Fibroblast of skin of left biceps (primary cell): ENCODE results near the gene RORC.

Experiments
- DNase-seq, 2 experiments: peaks; one replicate each; pipeline ENCODE4 v3.0.0-alpha.2; 2013; ENCODE audit warnings: low read depth in 2 of 2

RORC gene

DNA sequence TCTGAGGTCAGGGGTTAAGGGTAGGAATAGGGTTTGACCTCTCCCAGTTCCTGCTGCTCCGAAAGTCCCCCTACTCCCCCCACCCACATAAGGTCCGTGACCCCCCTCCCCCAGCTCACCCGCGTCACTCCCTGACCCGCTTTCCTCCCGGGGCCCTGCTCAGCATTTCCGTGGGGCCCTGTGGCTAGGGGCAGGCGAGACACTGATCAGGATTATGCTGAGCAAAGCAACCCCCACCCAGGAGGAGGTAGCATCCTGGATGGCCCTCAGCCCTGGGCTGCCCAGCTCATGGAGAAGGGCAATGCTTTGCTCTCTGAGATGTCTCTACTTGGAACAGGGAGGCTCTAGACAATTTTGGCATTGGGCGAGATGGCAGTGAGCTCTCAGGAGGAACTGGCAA is 3.7 kb downstream of the RORC start:
- DNase-seq = no peak

DNA sequence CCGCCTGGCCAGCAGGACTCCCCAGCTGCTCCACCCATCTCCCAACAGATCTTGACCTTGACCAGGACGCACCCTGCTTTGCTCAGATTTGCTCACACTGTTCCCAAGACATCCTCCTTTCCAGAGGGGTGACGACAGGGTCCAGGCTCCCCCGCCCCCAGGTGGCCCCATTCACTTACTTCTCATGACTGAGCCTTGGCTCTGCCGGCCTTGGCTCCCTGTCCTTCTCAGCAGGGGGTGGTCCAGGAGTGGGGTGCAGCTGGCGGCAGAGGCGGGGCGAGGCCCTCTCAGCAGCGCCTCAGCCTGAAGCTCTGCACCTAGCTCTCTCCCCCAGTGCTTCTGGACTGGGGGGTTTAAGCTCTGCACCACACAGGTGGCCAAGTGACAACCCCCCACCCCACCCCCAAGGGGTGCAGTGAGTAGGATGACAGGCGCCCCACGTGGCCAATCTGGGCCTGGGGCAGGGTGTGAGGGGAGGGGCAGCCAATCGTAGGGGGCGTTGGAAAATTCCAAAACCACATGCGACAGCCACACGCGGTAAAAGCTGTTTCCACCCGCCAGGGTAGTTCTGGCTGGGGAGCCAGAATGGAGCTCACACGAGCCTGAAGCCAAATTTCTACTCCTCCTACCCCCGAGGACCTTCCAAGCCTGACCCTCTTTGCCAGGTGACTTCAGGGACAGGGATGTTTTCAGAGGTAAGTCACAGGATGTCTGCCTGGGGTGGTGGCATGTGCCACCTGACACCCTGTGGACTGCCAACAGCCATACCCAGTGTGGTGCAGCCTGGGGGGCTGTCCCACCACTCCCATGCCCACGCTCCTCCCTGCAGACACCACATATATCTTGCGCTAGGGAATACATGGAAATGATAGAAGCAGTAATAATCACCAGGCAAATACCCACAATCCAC is 5.6 kb downstream of the RORC start:
- no peak for DNase-seq

DNA sequence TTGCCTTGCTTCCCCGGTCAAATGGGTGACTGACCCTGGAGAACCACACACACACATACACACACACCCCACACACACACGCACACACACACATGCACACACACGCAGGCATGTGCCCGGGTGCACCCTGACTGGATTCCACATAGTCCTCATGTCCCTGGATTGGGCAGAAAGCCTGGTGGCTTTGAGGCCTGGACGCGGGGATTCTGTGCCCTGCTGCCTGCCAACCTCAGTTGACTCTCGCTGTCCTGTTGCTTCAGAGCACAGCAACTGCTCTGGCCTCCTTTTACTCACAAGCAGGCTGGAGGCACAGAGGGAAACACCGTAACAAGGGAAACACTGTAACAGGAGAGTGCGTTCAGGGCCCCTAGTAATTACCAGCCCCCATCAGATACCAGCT is 6.4 kb downstream of the RORC start:
- no peak for DNase-seq

DNA sequence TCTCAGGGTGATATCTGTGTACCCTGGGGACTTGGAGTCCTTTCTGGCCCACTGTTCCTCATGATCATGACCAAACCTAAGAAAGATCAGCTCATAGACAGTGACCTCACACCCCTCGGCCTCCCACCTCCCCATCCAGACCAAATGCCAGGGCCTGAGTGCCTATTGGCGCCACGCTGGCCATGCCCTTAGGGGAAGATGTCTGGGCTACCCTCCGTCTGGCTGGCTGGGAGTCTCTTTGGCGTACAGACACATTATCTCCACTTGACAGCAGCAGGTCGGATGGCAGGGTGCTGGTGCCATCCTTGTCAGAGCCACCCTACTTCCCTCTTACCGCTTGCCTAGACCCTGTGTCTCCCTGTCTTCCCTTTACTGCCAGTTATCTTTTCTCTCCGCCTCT is 8.4 kb downstream of the RORC start:
- DNase-seq = no peak

DNA sequence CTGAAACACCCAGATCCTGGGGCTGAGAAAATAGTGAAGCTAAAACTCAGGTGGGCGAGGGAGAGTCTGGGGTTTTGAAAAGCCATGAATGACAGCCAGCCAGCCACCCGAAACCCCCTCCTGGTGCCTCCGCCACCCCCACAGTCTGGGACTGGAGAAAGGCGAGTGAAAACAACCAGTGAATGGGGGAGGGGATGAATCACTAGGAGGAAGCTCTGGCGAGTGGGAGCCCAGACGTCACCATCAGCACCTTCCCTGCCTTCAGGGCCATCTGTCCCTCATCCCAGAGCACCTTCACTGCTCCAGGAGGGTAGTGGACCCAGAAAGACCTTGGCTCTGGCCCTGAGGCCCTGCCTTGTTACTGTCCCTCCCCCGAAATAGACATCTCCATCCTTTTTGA is 9.2 kb downstream of the RORC start:
- no peak for DNase-seq

DNA sequence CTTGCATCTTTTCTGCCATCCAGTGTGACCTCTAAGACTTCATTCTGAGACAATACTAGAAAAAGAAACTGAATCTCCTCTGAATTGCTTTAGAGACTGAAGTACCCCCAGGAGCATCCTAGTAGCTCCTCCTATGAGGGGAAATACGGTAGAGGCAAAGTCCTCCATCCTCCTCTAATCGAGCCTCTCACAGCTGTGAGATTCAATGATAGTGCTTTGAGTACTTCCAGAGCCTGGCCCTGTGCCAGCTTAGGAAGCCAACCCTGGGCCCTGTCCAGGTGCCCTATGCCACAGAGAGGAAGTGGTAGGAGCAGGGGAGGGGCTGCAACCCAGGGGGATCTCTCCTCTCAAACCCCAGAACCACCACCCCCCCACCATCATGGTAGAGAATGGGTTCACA is 10.7 kb downstream of the RORC start:
- no peak for DNase-seq

DNA sequence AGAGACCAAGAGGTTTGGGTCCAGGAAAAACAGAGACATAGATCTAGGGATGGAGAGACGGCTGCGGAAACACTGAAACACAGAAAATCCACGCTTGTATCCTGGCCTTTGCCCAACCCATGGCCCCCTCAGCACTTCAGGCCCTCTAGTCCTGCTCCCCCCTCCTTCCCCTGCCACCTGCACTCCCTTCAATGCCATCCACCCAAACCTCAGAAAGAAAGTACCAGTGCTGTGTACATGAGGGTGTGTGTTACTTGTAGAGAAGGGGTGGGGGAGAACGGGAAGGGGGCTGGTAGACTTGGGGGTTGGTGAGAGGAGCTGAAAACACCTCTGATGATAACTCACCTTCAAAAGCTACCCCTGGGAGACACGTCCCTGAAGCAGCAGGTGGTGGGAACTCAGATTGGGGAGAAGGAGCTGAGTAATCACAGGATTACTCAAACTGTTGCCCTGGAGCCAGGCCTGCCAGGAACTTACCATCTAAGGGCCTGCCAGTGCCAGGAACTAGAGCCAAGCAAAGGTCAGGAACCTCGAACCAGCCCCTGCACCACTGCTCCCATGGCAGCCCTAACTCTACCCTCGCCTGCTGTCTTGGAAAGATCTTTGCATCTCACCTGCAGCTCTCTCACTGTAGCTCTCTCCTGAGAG is 11.5 kb downstream of the RORC start:
- no peak for DNase-seq

DNA sequence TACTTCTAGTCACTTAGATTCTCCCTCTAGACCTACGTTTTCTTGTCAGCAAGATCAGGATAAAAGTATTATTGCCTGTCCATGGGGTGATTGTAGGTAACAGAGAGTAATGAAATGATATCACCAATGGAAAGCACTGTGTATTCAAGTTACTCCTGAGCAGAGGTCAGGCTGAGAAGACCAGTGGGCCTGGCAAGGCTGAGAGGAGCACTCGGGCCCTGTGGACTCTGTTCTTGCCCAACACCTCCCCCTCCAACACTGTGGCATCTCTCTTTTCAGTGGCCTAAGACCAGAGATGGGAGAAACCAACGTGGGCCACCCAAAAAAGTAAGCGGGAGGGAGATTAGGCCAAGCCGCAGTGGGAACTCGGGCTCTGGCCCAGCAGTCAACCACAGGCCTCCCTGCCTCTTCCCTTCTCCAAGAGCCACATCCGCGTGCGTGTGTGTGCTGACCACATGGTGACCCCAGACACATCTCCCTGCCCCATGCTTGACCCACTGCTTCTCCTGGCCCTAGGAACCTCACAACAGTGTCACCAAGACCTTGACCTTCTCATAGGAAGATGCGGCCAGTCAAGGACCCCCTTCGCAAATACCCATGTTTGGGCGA is 12.3 kb downstream of the RORC start:
- DNase-seq = no peak

DNA sequence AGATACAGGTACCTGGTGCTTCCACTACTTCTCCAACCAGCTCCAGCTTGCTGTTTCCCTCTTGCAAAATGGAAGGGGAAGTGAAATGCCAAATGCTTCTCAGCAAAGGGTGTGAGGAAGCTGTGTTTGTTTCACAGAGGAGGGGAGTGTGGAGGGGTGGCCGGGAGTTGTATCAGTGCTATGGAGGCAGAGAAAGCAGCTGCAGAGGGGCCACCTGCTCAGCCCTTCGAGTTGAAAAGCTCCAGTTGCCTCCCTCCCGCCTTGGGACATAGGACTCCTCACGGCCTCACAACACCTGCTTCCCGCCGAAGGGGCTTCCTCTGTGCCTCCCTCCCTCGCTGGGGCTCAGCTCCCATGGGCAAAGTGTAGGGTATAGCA is 14.3 kb downstream of the RORC start:
- DNase-seq = no peak

DNA sequence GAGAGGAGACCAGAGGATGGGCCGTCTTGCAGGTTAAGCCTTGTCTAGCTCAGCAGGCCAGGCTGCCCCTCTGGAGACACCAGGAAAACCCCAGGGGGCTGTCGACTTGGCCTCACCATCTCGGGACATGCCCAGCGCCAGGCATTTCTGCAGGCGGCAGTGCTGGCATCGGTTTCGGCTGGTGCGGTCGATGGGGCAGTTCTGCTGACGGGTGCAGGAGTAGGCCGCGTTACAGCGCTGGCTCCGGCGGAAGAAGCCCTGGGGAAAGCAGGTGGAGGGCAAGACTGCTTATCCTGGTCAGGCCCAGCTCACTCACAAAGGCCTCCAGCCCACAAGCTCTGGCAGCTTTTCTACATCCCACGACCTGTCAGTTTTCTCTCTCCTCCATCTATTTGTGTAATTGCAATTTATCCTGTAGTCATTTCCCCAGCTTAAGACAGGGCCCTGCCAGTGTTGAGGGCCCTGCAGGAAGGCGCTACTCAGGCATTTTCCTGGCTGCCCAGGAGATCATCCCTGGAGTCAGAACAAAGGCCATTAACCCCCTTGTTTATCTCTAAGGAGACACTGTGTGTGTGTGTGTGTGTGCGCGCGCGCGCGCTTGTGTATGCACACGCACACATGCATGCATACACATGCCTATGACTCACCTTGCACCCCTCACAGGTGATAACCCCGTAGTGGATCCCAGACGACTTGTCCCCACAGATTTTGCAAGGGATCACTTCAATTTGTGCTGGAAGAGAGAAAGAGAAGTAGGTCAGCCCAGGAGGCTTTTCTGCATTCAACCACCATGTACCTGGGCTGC is 14.9 kb downstream of the RORC start:
- DNase-seq = no peak

DNA sequence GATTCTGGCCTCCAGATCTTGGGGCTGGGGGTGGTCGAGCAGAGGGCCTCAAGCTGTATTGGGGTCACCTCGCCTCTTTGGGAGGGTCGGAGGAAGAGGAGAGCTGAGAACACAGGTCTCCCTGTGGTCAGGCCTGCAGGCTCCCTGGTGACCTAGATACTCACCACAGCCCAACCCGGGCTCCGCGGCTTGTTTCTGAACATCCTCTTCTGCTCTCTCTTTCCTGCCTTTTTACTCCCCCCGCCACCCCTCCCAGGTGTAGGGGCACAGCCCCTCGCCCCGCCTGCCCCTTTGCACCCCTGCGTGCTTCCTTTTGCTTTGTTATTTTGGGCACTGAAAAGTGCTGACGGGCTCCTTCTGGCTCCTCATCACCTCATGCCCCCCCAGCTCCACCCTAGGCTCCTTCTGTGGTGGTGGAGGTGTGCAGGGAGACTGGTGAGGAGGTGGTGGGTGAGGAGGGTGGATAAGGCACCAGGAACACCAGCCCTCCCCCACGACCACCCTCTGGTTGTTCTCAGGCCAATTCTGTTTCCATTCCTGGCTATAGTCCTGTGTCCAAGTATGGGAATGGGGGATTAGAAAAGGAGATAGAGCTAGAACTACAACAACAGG is 15.8 kb downstream of the RORC start:
- DNase-seq = no peak

DNA sequence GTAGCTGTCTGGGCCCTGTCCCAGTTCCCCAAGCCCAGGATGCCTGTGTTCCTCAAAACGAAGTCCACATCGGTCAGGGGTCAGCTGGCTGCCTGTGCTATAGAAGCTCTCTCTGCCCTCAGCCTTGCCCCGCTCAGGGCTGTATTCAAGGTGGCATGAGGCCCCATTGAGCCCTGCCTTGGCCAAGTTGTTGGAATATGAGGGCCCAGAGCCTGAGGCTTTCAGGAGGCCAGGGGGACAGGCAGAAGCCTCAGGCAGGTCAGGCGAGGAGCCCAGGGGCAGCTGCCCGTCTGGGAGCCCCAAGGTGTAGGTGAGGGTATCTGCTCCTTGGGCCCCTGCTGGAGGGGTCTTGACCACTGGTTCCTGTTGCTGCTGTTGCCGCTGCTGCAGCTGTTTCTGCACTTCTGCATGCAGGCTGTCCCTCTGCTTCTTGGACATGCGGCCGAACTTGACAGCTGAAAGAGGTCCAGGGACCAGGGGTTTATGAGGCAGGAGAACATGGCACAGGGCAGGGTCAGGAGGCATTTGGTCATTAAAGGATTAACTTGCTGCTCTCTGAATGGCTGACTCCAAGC is 16.5 kb downstream of the RORC start:
- no peak for DNase-seq

DNA sequence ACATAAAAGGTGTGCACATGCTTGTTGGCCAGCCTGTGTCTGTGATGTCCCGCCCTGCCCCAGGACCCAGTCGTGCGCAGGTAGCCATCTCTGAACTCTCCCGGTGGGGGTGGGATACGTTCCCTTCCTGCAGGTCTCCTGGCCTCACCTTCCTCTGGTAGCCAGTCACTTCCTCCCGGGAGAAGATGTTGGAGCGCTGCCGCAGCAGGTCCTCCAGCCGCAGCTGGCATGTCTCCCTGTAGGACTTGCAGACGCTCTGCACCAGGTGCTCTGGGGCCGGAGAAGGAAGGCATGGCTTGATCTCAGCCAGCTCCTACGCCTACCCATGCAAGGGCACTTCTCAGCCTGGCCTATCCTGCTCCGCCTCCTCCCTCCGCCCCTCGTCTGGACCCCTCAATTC is 17.2 kb downstream of the RORC start:
- no peak for DNase-seq

DNA sequence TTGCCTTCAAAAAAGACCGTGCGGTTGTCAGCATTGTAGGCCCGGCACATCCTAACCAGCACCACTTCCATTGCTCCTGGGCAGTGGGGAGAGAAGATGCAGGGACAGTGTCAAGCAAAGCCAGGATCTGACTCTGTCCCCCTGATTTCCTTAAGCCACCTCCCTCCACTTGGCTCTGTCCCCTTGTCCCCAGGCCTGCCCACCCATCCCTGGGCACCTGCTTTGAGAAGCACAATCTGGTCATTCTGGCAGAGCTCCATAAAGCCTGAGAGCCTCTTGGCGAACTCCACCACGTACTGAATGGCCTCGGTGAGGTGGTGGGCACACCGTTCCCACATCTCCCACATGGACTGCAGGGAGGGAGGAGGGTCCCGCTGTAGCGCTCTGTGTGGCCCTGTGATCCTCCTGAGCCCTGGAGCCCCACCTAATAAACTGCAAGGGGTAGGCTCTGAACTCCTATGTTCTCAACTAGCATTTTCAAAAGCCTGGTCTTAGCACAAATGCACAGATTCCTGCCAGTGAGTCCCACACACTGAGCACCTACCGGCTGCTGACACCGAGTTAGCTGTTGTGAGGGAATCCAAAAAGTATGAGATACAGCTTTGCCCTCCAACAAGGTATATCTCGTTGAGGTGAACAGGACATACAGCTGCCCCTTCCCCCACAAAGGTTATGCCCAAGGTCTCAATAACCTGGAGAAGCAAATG is 18.2 kb downstream of the RORC start:
- no peak for DNase-seq

DNA sequence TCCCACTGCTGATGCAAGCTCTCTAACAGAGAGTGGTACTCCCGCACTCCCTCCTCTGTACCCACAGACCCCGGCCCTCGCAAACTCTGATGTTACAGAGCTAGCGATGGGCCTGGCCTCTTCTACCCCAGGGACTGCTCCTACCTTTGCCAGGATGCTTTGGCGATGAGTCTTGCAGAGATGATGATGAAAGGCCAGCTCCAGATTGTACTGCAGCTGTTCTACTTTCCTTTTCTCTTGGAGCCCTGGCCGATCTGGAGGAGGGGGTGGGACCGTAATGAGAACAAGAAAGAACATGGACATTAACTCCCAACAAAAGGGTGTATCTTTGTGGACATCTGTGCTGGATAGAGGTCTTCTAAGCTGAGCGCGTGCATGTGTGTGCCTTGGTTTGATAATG is 20.4 kb downstream of the RORC start:
- DNase-seq = peak in 1 of 2 experiments; percentile 10

DNA sequence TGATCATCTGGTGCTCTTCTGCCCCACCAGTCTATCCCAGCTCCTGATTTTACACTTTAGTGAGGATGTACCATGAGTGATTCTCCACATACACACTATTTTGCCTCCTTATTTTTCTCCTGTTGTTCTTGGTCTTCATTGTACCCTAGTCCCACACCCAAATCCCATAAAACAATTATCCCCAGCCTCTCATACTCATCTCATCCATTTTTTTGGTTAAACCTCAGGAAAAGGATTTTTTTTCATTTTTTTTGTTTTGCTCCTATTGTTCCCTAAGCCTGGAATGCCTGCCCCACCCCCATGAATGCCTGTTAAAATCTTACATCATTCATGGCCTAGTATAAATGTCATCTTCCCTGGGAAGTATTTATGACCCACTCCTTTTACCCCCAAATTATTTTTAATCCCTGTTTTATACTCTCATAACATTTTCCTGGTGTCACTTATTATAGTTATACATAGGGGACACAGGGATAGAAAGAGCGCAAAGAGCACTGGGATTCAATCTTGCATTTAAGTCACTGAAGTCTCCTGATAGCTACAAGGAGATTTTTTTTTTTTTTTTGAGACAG is 21.5 kb downstream of the RORC start:
- DNase-seq = no peak

DNA sequence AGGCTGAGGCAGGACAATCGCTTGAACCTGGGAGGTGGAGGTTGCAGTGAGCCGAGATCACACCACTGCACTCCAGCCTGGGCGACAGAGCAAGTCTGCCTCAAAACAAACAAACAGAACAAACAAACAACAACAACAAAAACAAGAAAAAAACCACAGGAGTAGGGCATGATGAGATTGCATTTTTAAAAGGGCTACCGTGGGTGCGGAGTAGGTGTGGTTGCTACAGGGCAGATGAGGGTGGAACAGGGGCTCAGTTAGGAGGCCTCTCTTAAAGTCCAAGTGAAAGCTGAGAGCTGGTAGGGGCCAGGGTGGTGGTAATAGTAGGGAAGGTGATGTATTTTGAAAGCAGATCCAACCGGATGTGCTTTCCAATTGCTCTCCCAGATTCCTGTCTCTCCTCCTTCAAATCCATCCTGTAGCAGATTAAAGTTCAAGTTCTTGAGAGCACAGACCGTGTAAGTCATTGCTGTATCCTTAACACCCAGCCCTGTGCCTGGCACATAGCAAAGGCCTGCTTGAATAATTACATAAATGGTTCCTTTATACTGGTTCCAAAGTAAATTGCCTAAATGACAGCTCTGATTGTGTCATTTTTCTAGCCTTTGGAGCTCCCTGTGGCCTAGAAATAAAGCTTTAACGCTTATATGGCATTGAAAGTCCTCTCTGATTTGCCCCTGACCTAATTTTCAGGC is 22.2 kb downstream of the RORC start:
- DNase-seq = no peak

DNA sequence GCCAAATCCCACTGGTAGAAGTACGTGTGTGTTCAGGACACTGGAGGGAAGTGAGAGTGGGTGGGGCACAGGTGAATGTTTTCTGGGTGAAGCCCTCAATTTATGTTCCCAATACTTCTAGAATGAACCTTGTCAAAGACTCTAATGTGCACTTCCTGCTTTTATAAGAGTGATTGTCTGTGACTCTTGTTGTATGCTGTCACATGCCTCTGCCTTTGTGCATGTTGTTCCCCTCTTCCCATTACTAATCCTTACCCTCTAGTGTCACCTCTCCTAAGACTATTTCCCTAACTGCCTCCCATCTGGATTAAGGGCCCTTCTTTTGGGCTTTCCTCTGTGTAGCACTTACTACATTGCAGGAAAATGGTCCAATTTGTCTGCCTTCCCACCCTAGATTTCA is 23.8 kb downstream of the RORC start:
- no peak for DNase-seq

DNA sequence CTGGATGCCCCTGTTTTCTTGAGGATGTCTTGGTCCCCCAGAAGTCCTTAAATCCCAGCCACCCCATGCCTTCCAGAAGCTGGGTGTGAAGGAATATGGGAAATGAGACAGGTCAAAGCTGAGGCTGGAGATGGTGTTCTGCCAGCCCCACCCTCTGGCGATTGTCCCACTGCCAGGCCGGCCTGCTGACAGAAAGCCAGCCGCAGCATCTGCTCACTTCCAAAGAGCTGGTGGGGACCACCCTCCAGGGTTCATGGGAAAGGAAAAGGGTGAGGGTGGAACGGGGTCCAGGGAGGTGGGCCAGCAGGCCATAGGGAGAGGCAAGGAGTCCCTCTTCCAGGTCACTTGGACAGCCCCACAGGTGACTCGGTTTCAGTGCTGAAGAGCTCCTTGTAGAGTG is 24.5 kb downstream of the RORC start:
- no peak for DNase-seq

DNA sequence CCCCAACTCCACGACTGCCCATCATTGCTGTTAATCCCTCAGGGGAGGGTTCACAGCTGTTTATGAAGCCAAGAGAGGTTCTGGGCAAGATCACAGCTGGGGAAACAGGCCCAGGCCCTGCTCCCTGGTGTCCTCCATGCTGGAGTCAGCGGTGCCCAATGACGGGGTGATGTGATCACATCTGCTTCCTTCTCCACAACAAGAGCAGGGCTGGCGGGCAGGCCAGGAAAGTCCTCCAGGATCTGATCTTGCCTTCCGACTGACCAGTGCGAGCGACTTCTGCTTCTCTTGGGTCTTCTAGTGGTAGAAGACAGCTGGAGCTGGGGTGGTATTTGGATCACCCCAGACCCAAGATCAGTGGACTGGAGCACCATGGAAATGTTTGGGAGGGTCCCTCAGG is 25.4 kb downstream of the RORC start:
- DNase-seq = no peak
